Measurements from ENCODE around the gene PPP4C.

DNA sequence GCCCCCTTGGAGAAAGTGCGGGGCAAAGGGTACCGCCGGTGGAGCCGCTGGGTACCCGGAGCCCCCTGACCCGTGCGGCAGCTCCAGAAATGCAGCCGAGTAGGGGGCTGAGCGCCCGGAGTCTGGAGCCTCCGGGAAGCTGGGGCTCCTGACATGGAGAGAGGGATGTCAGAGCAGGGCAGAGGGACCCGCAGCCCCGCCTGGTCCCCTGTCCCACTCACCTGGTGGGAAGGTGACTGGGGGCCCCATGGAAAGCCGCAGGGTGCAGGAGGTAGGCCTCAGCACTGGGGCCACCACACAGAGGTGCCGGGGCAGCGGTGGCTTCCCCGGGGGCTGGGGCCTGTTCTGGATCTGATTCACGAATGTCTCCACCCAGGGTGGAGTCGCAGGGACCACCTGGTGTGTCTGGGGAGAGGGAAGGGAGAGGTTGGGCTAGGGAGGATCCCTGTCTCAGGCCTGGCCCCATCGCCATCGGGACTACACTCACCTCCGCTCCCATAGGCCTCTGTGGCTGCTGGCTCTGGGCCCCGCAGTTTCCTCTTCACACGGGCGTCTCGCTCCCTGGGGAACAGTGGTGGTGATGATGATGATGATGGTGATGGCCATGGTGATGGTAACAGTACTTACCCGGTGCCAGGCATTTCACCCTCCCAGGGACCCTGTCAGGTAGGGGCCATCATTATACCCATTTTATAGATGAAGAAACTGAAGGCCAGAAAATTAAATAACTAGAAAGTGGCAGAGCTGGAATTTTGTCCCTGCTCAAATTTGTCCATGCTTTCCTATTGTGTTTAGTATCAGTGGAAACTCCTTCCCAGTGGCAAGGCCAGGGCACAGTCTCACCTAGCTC is 10.7 kb downstream of the PPP4C start:
- TF ChIP-seq, protein P1, sequence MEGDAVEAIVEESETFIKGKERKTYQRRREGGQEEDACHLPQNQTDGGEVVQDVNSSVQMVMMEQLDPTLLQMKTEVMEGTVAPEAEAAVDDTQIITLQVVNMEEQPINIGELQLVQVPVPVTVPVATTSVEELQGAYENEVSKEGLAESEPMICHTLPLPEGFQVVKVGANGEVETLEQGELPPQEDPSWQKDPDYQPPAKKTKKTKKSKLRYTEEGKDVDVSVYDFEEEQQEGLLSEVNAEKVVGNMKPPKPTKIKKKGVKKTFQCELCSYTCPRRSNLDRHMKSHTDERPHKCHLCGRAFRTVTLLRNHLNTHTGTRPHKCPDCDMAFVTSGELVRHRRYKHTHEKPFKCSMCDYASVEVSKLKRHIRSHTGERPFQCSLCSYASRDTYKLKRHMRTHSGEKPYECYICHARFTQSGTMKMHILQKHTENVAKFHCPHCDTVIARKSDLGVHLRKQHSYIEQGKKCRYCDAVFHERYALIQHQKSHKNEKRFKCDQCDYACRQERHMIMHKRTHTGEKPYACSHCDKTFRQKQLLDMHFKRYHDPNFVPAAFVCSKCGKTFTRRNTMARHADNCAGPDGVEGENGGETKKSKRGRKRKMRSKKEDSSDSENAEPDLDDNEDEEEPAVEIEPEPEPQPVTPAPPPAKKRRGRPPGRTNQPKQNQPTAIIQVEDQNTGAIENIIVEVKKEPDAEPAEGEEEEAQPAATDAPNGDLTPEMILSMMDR (IDR thresholded peaks at IDR 0.05) = no peak
- no peak for TF ChIP-seq POLR2A (IDR thresholded peaks at IDR 0.05)
